H1 (cell line): ENCODE data around the gene MAPRE2. TPM values are rescaled to one million over a fixed set of nuclear protein-coding genes. Genes with fewer than 3 reads are reported as not detected.

Experiments used
- CTCF ChIA-PET: fragments of 300-600 bp; sonication (Branson Sonifier 250); formaldehyde crosslinking; loops from one replicate; lab custom pipeline; 2021; ENCODE audit not compliant: partially characterized antibody; lab: Charles Lee
- POLR2A ChIA-PET: fragments of 300-600 bp; sonication (Branson Sonifier 250); formaldehyde crosslinking; loops from one replicate; lab custom pipeline; 2021; ENCODE audit warnings: inconsistent platforms; ENCODE audit not compliant: partially characterized antibody; lab: Charles Lee
- DNase-seq, 2 experiments: peaks; one replicate each; pipeline versions ENCODE4 v3.0.0 to v3.0.0-alpha.2; 2010 to 2022; ENCODE audit warnings: low spot score in 2 of 2, low read depth in 1 of 2, mixed read lengths in 1 of 2
- FAIRE-seq: peaks from 2 replicates; lab custom pipeline; 2011; peaks lifted over from hg19 to GRCh38; lab: Jason Lieb, UNC
- H2AFZ ChIP-seq: 2 replicates; pipeline ENCODE4 v1.8.1; 2012; ENCODE audit warnings: low read length, inconsistent platforms
- H2AK5ac ChIP-seq: 2 replicates; pipeline ENCODE4 v1.6.1; 2013; ENCODE audit warnings: low read depth, low read length
- H2BK120ac ChIP-seq: replicated peaks from 2 replicates; pipeline ENCODE3; 2013; ENCODE audit warnings: low read depth, low read length, inconsistent platforms
- H2BK12ac ChIP-seq: 2 replicates; pipeline ENCODE4 v1.6.1; 2013; ENCODE audit warnings: low read depth, low read length
- H2BK15ac ChIP-seq: 2 replicates; pipeline ENCODE4 v1.6.1; 2013; ENCODE audit warnings: low read length
- H2BK20ac ChIP-seq: 2 replicates; pipeline ENCODE4 v1.6.1; 2013; ENCODE audit warnings: low read length
- H2BK5ac ChIP-seq: 2 replicates; pipeline ENCODE4 v1.6.1; 2013; ENCODE audit warnings: low read depth, low read length
- H3K14ac ChIP-seq: 2 replicates; pipeline ENCODE4 v1.6.1; 2013; ENCODE audit warnings: inconsistent platforms; ENCODE audit not compliant: insufficient read length
- H3K18ac ChIP-seq: 2 replicates; pipeline ENCODE4 v1.6.1; 2013; ENCODE audit warnings: low read length; ENCODE audit errors: extremely low read depth
- H3K23ac ChIP-seq: 2 replicates; pipeline ENCODE4 v1.6.1; 2013; ENCODE audit warnings: inconsistent platforms; ENCODE audit not compliant: insufficient read length
- H3K23me2 ChIP-seq: 2 replicates; pipeline ENCODE4 v1.6.1; 2013; ENCODE audit warnings: low read depth, low read length
- H3K27ac ChIP-seq: 2 replicates; pipeline ENCODE4 v1.6.1; 2011; ENCODE audit warnings: low read depth, low read length, inconsistent platforms
- H3K27me3 ChIP-seq, 4 experiments: replicated peaks in 1 of 4; 1 replicate in 1 of 4; 2 replicates in 3 of 4; pipeline versions ENCODE4 v1.6.1 to v1.8.1; 2011 to 2013; ENCODE audit warnings: low read length in 3 of 4, mild to moderate bottlenecking in 3 of 4, inconsistent platforms in 2 of 4, mixed read lengths in 2 of 4, moderate library complexity in 1 of 4; ENCODE audit not compliant: control insufficient read depth in 3 of 4, insufficient read depth in 3 of 4; ENCODE audit errors: extremely low read depth in 1 of 4
- H3K36me3 ChIP-seq, 4 experiments: 2 replicates each; pipeline versions ENCODE4 v1.6.1 to v1.8.1; 2011 to 2013; ENCODE audit warnings: mild to moderate bottlenecking in 4 of 4, low read length in 3 of 4, moderate library complexity in 2 of 4, control low read depth in 1 of 4, inconsistent platforms in 1 of 4; ENCODE audit not compliant: insufficient read depth in 4 of 4, control insufficient read depth in 2 of 4
- H3K4ac ChIP-seq: replicated peaks from 2 replicates; pipeline ENCODE3; 2013; ENCODE audit warnings: low read length, low read depth, mixed read lengths, inconsistent platforms; ENCODE audit not compliant: insufficient read length
- H3K4me1 ChIP-seq, 4 experiments: replicated peaks in 1 of 4; 1 replicate in 1 of 4; 2 replicates in 3 of 4; pipeline versions ENCODE4 v1.6.1 to v1.8.1; 2011 to 2013; ENCODE audit warnings: low read length in 3 of 4, inconsistent platforms in 2 of 4, mixed read lengths in 1 of 4; ENCODE audit not compliant: insufficient read depth in 4 of 4, control insufficient read depth in 3 of 4
- H3K4me2 ChIP-seq, 2 experiments: 2 replicates each; pipeline versions ENCODE4 v1.6.1 to v1.8.1; 2011 to 2013; ENCODE audit warnings: low read depth in 2 of 2, low read length in 2 of 2, control low read depth in 1 of 2, inconsistent platforms in 1 of 2, mild to moderate bottlenecking in 1 of 2; ENCODE audit not compliant: insufficient read depth in 1 of 2
- H3K4me3 ChIP-seq, 4 experiments: fragments of 200-600, 300-600 bp in 1 of 4; sonication (generic), shearing (Covaris generic), sonication (Bioruptor Twin) in 1 of 4; 2 replicates each; pipeline versions ENCODE4 v1.5.1 to v1.8.1; 2011 to 2016; ENCODE audit warnings: low read length in 4 of 4, low read depth in 3 of 4, control low read depth in 2 of 4, inconsistent platforms in 2 of 4, mild to moderate bottlenecking in 2 of 4, mixed read lengths in 1 of 4, moderate library complexity in 1 of 4; ENCODE audit not compliant: insufficient read depth in 2 of 4; ENCODE audit errors: extremely low read depth in 1 of 4
- H3K56ac ChIP-seq: replicated peaks from 2 replicates; pipeline ENCODE3; 2013; ENCODE audit warnings: low read depth, mild to moderate bottlenecking, mixed read lengths, low read length, inconsistent platforms; ENCODE audit not compliant: insufficient read length
- H3K79me1 ChIP-seq: 2 replicates; pipeline ENCODE4 v1.6.1; 2013; ENCODE audit warnings: low read depth, low read length, control low read depth
- H3K79me2 ChIP-seq, 2 experiments: 2 replicates each; pipeline versions ENCODE4 v1.6.1 to v1.8.1; 2012 to 2013; ENCODE audit warnings: low read length in 2 of 2, mild to moderate bottlenecking in 2 of 2, inconsistent platforms in 1 of 2; ENCODE audit not compliant: insufficient read depth in 2 of 2, control insufficient read depth in 1 of 2
- H3K9ac ChIP-seq, 4 experiments: replicated peaks in 1 of 4; 1 replicate in 1 of 4; 2 replicates in 3 of 4; pipeline versions ENCODE4 v1.6.1 to v1.8.1; 2011 to 2013; ENCODE audit warnings: low read depth in 3 of 4, low read length in 3 of 4, control low read depth in 2 of 4, mild to moderate bottlenecking in 2 of 4, moderate library complexity in 2 of 4, inconsistent platforms in 1 of 4; ENCODE audit errors: extremely low read depth in 1 of 4
- H3K9me3 ChIP-seq, 2 experiments: 2 replicates each; pipeline versions ENCODE4 v1.6.1 to v1.8.1; 2012 to 2013; ENCODE audit warnings: mild to moderate bottlenecking in 2 of 2, moderate library complexity in 2 of 2, control low read depth in 1 of 2, inconsistent platforms in 1 of 2, low read depth in 1 of 2, low read length in 1 of 2, mixed read lengths in 1 of 2; ENCODE audit not compliant: insufficient read depth in 2 of 2
- H4K20me1 ChIP-seq, 2 experiments: replicated peaks in 1 of 2; 2 replicates each; pipeline versions ENCODE3 to v1.8.1; 2011 to 2013; ENCODE audit warnings: inconsistent platforms in 2 of 2, low read length in 2 of 2, mild to moderate bottlenecking in 1 of 2; ENCODE audit not compliant: insufficient read depth in 2 of 2, control insufficient read depth in 1 of 2
- H4K5ac ChIP-seq: 2 replicates; pipeline ENCODE4 v1.6.1; 2013; ENCODE audit warnings: low read length, low read depth, mixed read lengths, inconsistent platforms; ENCODE audit not compliant: insufficient read length
- H4K8ac ChIP-seq: 2 replicates; pipeline ENCODE4 v1.8.0; 2013; ENCODE audit warnings: mild to moderate bottlenecking, moderate library complexity, low read length, inconsistent platforms; ENCODE audit not compliant: insufficient read depth; ENCODE audit errors: extremely low read depth
- H4K91ac ChIP-seq: replicated peaks from 2 replicates; pipeline ENCODE3; 2013; ENCODE audit warnings: low read length, mixed read lengths, inconsistent platforms; ENCODE audit not compliant: insufficient read length
- ATF3 ChIP-seq: IDR thresholded peaks from 2 replicates; pipeline ENCODE4 v1.6.1; 2011; ENCODE audit warnings: low read depth, mild to moderate bottlenecking, low read length; ENCODE audit not compliant: insufficient read depth
- BCL11A ChIP-seq, 2 experiments: IDR thresholded peaks; one replicate each; pipeline ENCODE4 v1.6.1; 2011; ENCODE audit warnings: low read depth in 2 of 2, low read length in 2 of 2, mild to moderate bottlenecking in 2 of 2
- CTCF ChIP-seq, 3 experiments: IDR thresholded peaks; 1 replicate in 2 of 3; 2 replicates in 1 of 3; pipeline versions ENCODE4 v1.5.1 to v1.6.1; 2011; ENCODE audit warnings: low read length in 3 of 3, mild to moderate bottlenecking in 3 of 3, inconsistent platforms in 2 of 3, low read depth in 1 of 3, moderate library complexity in 1 of 3; ENCODE audit not compliant: insufficient read depth in 1 of 3; ENCODE audit errors: control extremely low read depth in 1 of 3
- EP300 ChIP-seq, 2 experiments: IDR thresholded peaks; 1 replicate in 1 of 2; 2 replicates in 1 of 2; pipeline ENCODE4 v1.6.1; 2011 to 2012; ENCODE audit warnings: low read depth in 2 of 2, low read length in 2 of 2, mild to moderate bottlenecking in 2 of 2, borderline replicate concordance in 1 of 2, inconsistent platforms in 1 of 2, moderate library complexity in 1 of 2
- GTF2F1 ChIP-seq: IDR thresholded peaks from 2 replicates; pipeline ENCODE4 v1.6.1; 2012; ENCODE audit warnings: low read depth, low read length, improper control_type of control experiment, borderline replicate concordance
- KDM4A ChIP-seq: IDR thresholded peaks from one replicate; pipeline ENCODE4 v1.7.1; 2012; ENCODE audit warnings: low read depth, mild to moderate bottlenecking, moderate library complexity, low read length, inconsistent platforms; ENCODE audit not compliant: severe bottlenecking
- NANOG ChIP-seq: IDR thresholded peaks from 2 replicates; pipeline ENCODE4 v1.6.1; 2011; ENCODE audit warnings: low read length, low read depth, mild to moderate bottlenecking, inconsistent platforms; ENCODE audit not compliant: insufficient read depth, poor library complexity, severe bottlenecking
- RAD21 ChIP-seq, 2 experiments: IDR thresholded peaks in 1 of 2; conservative IDR thresholded peaks in 1 of 2; 2 replicates each; pipeline ENCODE4 v1.6.1; 2011; ENCODE audit warnings: low read depth in 2 of 2, low read length in 2 of 2, improper control_type of control experiment in 1 of 2, inconsistent platforms in 1 of 2, mild to moderate bottlenecking in 1 of 2, moderate library complexity in 1 of 2
- SAP30 ChIP-seq: fragments of 300-600 bp; sonication (generic); IDR thresholded peaks from 2 replicates; pipeline ENCODE4 v1.7.1; 2012; ENCODE audit warnings: low read length, moderate library complexity, mild to moderate bottlenecking, inconsistent platforms; ENCODE audit not compliant: insufficient read depth, insufficient replicate concordance
- WGBS, 2 experiments: shearing (Covaris generic) in 1 of 2; methylation state at CpG; one replicate each; pipeline versions ENCODE4 v1.1.6 to v1.1.7; 2013 to 2015; ENCODE audit warnings: low lambda C conversion rate in 2 of 2, mixed read lengths in 2 of 2, inconsistent platforms in 1 of 2, low coverage in 1 of 2, missing lambda C conversion rate in 1 of 2; ENCODE audit not compliant: insufficient replicate concordance in 2 of 2, insufficient coverage in 1 of 2, insufficient read length in 1 of 2; ENCODE audit errors: extremely low coverage in 1 of 2, missing lambda C conversion rate in 1 of 2; 5-methylcytosine and 5-hydroxymethylcytosine counted together
- polyA plus RNA-seq, 7 experiments: library from polyadenylated mRNA; depleted of rRNA in 3 of 7; stranded (reverse) in 5 of 7; unstranded in 2 of 7; fragments of >200 nt in 5 of 7; fragments of 200-250 nt in 2 of 7; gene quantifications; 1 replicate in 5 of 7; 2 replicates in 1 of 7; 4 replicates in 1 of 7; pipeline versions ENCODE4 v1.2.1 to v1.2.3, GENCODE V29; 2011 to 2013; ENCODE audit warnings: missing spikeins in 2 of 7, mixed read lengths in 2 of 7
- total RNA-seq: library from RNA; stranded (reverse); fragmentation: NEBNext Ultra II Directional; extraction: Animal tissue kit (Norgen Biotek cat#: 25700); gene quantifications from 2 replicates; pipeline ENCODE4 v1.2.1, GENCODE V29; 2021

MAPRE2 gene
- total and polyA plus RNA-seq, 2 of the 8 experiments (the other 6 are each of a cell fraction or from before 2014, with no cell fraction given) = 32.6 to 33.1 TPM

- no peaks in the 10 kb centered on the region for H3K36me3 ChIP-seq
- no peak overlapping the region for H2BK20ac ChIP-seq
- POLR2A ChIA-PET = no interaction called here
- no peak overlapping the region for H4K8ac ChIP-seq
- H3K27me3 ChIP-seq = no peaks in the 10 kb centered on the region
- H2BK12ac ChIP-seq = no peak overlapping the region
- H4K5ac ChIP-seq = no peak overlapping the region
- H4K20me1 ChIP-seq = no peaks in the 10 kb centered on the region
- no peaks in the 10 kb centered on the region for H3K9me3 ChIP-seq
- no peak overlapping the region for H2BK15ac ChIP-seq
- no peak overlapping the region for H3K9ac ChIP-seq
- H3K18ac ChIP-seq = no peak overlapping the region
- no peaks in the 10 kb centered on the region for H3K79me2 ChIP-seq
- no peak overlapping the region for H2BK5ac ChIP-seq
- no peak overlapping the region for H3K56ac ChIP-seq
- H3K27ac ChIP-seq = no peak overlapping the region
- DNase-seq (no peak), FAIRE-seq (no peak)
- no peak overlapping the region for H2BK120ac ChIP-seq
- H3K79me1 ChIP-seq = no peaks in the 10 kb centered on the region
- no peak overlapping the region for H3K4ac ChIP-seq
- H3K4me1 ChIP-seq = no peaks in the 10 kb centered on the region
- H2AFZ ChIP-seq = no peak overlapping the region
- H3K14ac ChIP-seq = no peak overlapping the region
- no peaks in the 10 kb centered on the region for H3K23me2 ChIP-seq
- 86% methylated on average over 5 of the region's 5 CpGs; no CpG with 5 or more reads in 1 of the 2 experiments for WGBS, 2 experiments
- CTCF ChIA-PET = interaction anchor here (1.2 to 3.4 kb wide), 6 partner anchors 9 to 164 kb away, joined by 3 to 22 read pairs (median 4); no protein-coding TSS in a partner anchor
- no peak overlapping the region for H3K4me2 ChIP-seq
- H4K91ac ChIP-seq = no peak overlapping the region
- no peak overlapping the region for H2AK5ac ChIP-seq
- no peak overlapping the region for H3K23ac ChIP-seq
- H3K4me3 ChIP-seq = no peak overlapping the region
- no peak for TF ChIP-seq EP300 (IDR thresholded peaks at IDR 0.05; ENCODE audit: borderline replicate concordance in 1 of 2, low read depth in 2 of 2, low read length in 2 of 2)
- no peak for TF ChIP-seq BCL11A (IDR thresholded peaks at IDR 0.05; ENCODE audit: low read depth in 2 of 2, low read length in 2 of 2)
- no peak for TF ChIP-seq KDM4A
- no peak for TF ChIP-seq NANOG
- no peak for TF ChIP-seq CTCF (IDR thresholded peaks at IDR 0.05; ENCODE audit: control extremely low read depth in 1 of 3, insufficient read depth in 1 of 3, low read depth in 1 of 3, low read length in 3 of 3)
- TF ChIP-seq SAP30 = no peak
- no peak for TF ChIP-seq RAD21 (IDR thresholded peaks at IDR 0.05 in 1 of 2, conservative IDR thresholded peaks at IDR 0.05 in 1 of 2; ENCODE audit: low read depth in 2 of 2, low read length in 2 of 2)
- TF ChIP-seq ATF3 = no peak
- TF ChIP-seq GTF2F1 = no peak
Measured at GRCh38 chr18:35010993-35011392, 30.2 kb upstream of the MAPRE2 start.
